SU-DHL-6 (cell line): ENCODE data around the gene EXOC4.

ENCODE experiments used
- H2AFZ ChIP-seq: fragments of 200-600 bp; sonication (generic); 2 replicates; pipeline ENCODE4 v1.6.1; 2014; ENCODE audit warnings: low read depth, mild to moderate bottlenecking, moderate library complexity, mixed read lengths, antibody characterized with exemption, low read length; ENCODE audit not compliant: severe bottlenecking
- H3F3A ChIP-seq: fragments of 200-600 bp; shearing (Covaris generic); 2 replicates; pipeline ENCODE4 v1.6.0; 2016; ENCODE audit warnings: antibody characterized with exemption, mild to moderate bottlenecking; ENCODE audit not compliant: insufficient read depth
- H3K27ac ChIP-seq: fragments of 200-600 bp; sonication (generic); 2 replicates; pipeline ENCODE4 v1.5.1; 2016; ENCODE audit warnings: low read depth, mild to moderate bottlenecking, low read length, moderate library complexity, mixed read lengths
- H3K27me3 ChIP-seq: fragments of 200-600 bp; sonication (generic), shearing (Covaris generic); 2 replicates; pipeline ENCODE4 v1.6.0; 2014; ENCODE audit warnings: mild to moderate bottlenecking, low read length
- H3K36me3 ChIP-seq: fragments of 200-600 bp; sonication (generic); 2 replicates; pipeline ENCODE4 v1.6.1; 2014; ENCODE audit warnings: mild to moderate bottlenecking, low read length, mixed read lengths
- H3K4me2 ChIP-seq: fragments of 300-600, 200-600 bp; shearing (Covaris generic), sonication (generic); 2 replicates; pipeline ENCODE4 v1.6.0; 2014; ENCODE audit warnings: low read length, low read depth, mild to moderate bottlenecking; ENCODE audit not compliant: poor library complexity, severe bottlenecking
- H3K4me3 ChIP-seq: fragments of 200-600 bp; sonication (generic); 2 replicates; pipeline ENCODE4 v1.5.1; 2014; ENCODE audit warnings: antibody characterized with exemption, low read length, mild to moderate bottlenecking, mixed read lengths; ENCODE audit not compliant: insufficient read depth, poor library complexity, severe bottlenecking
- H3K79me2 ChIP-seq: fragments of 200-600 bp; sonication (generic); 2 replicates; pipeline ENCODE4 v1.6.1; 2014; ENCODE audit warnings: mild to moderate bottlenecking, low read length, moderate library complexity; ENCODE audit not compliant: insufficient read depth
- H3K9ac ChIP-seq: fragments of 200-600 bp; sonication (generic); 2 replicates; pipeline ENCODE4 v1.7.0; 2014; ENCODE audit warnings: mild to moderate bottlenecking, low read length
- H3K9me2 ChIP-seq: fragments of 200-600 bp; sonication (generic); replicated peaks from 2 replicates; pipeline ENCODE4 v1.6.1; 2014; ENCODE audit warnings: low read length; ENCODE audit not compliant: insufficient read depth
- H3K9me3 ChIP-seq: fragments of 200-600 bp; sonication (generic); 2 replicates; pipeline ENCODE4 v1.6.1; 2014; ENCODE audit warnings: low read length, mixed read lengths; ENCODE audit not compliant: insufficient read depth
- H4K20me1 ChIP-seq: fragments of 200-600 bp; sonication (generic); 2 replicates; pipeline ENCODE4 v1.6.1; 2014; ENCODE audit warnings: low read depth, mild to moderate bottlenecking, antibody characterized with exemption, low read length, moderate library complexity, mixed read lengths
- EZH2phosphoT487 ChIP-seq: fragments of 200-600 bp; sonication (generic), shearing (Covaris generic); conservative IDR thresholded peaks from 2 replicates; pipeline ENCODE4 v1.6.1; 2018; ENCODE audit warnings: mild to moderate bottlenecking, antibody characterized with exemption, low read length, moderate library complexity, mixed read lengths
- TF ChIP-seq, protein P1 (sequence below): fragments of 200-600 bp; sonication (generic); IDR thresholded peaks from one replicate; pipeline ENCODE4 v1.5.1; 2017; ENCODE audit warnings: antibody characterized with exemption, mild to moderate bottlenecking, low read length, moderate library complexity; ENCODE audit not compliant: insufficient read depth, poor library complexity, severe bottlenecking

Gene EXOC4

DNA sequence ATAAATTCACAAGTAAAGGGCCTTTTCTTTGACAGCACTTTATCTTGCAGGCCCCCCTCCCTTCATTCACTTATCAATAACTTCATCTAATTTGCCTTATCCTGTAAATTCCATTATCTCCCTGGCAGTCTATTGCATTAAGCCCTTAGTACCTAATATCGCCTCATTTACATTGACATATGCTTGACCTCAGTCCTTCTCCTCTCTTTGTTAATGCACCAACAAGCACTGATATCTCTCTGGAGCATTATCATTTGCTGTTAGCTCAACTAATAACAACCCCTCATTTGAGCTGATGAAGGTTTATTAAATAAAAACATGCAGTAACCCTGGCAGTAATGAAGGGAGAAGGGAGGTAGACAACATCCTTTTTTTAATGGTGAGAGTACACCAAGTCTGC lies 46.8 kb downstream of the EXOC4 start:
- Histone ChIP-seq H3K9ac (no peak overlapping the region), H3F3A (no peaks in the 10 kb centered on the region), H3K27ac (no peak overlapping the region), H4K20me1 (no peaks in the 10 kb centered on the region), H3K9me3 (no peaks in the 10 kb centered on the region), H3K9me2 (no peaks in the 10 kb centered on the region), H2AFZ (no peak overlapping the region), H3K36me3 (no peaks in the 10 kb centered on the region; the same call in 1 of the 2 replicates), H3K79me2 (no peaks in the 10 kb centered on the region), H3K4me3 (no peak overlapping the region), H3K27me3 (no peaks in the 10 kb centered on the region), H3K4me2 (no peak overlapping the region)
- TF ChIP-seq, protein P1, sequence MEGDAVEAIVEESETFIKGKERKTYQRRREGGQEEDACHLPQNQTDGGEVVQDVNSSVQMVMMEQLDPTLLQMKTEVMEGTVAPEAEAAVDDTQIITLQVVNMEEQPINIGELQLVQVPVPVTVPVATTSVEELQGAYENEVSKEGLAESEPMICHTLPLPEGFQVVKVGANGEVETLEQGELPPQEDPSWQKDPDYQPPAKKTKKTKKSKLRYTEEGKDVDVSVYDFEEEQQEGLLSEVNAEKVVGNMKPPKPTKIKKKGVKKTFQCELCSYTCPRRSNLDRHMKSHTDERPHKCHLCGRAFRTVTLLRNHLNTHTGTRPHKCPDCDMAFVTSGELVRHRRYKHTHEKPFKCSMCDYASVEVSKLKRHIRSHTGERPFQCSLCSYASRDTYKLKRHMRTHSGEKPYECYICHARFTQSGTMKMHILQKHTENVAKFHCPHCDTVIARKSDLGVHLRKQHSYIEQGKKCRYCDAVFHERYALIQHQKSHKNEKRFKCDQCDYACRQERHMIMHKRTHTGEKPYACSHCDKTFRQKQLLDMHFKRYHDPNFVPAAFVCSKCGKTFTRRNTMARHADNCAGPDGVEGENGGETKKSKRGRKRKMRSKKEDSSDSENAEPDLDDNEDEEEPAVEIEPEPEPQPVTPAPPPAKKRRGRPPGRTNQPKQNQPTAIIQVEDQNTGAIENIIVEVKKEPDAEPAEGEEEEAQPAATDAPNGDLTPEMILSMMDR = no peak
- no peak for TF ChIP-seq EZH2phosphoT487

- no peak overlapping the region for H3K4me3 ChIP-seq
- H3K9ac ChIP-seq = no peak overlapping the region
- H3K9me2 ChIP-seq = no peaks in the 10 kb centered on the region
- no peaks in the 10 kb centered on the region for H3K9me3 ChIP-seq
- no peaks in the 10 kb centered on the region for H3K27me3 ChIP-seq
- no peaks in the 10 kb centered on the region for H3K79me2 ChIP-seq
- TF ChIP-seq, protein P1 = no peak
- TF ChIP-seq EZH2phosphoT487 = no peak
- no peaks in the 10 kb centered on the region for H4K20me1 ChIP-seq
- H3K4me2 ChIP-seq = no peak overlapping the region
- no peaks in the 10 kb centered on the region; the same call in 1 of the 2 replicates for H3K36me3 ChIP-seq
- H3F3A ChIP-seq = no peaks in the 10 kb centered on the region
- no peak overlapping the region for H2AFZ ChIP-seq
- no peak overlapping the region for H3K27ac ChIP-seq
These were observed 47.2 kb downstream of the EXOC4 start for GRCh38 chr7:133300088-133300487.

DNA sequence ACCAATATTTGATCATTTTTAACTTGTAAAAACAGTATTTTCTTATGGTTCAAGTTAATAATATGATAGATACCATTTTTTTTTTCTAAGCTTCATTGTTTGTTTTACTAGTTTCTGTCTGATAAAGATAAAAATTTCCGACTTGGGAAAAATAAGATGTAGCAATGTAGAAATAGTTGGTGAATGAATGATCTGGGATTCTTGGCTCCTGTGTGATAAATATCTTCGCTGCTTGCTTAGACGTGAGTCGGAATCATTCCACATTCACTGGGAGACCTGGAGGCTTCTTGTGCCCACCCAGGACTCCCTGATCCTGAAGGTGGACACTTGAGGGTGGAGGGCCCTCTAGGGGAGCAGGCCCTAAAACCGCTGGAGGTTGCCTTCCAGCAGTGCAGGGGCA lies 47.9 kb downstream of the EXOC4 start:
- no peak overlapping the region for H3K4me2 ChIP-seq
- H4K20me1 ChIP-seq = no peaks in the 10 kb centered on the region
- no peaks in the 10 kb centered on the region for H3K9me3 ChIP-seq
- H3K9ac ChIP-seq = no peak overlapping the region
- H3K9me2 ChIP-seq = no peaks in the 10 kb centered on the region
- H3K27ac ChIP-seq = no peak overlapping the region
- H2AFZ ChIP-seq = no peak overlapping the region
- no peaks in the 10 kb centered on the region for H3K27me3 ChIP-seq
- H3K79me2 ChIP-seq = no peaks in the 10 kb centered on the region
- H3F3A ChIP-seq = no peaks in the 10 kb centered on the region
- no peak overlapping the region for H3K4me3 ChIP-seq
- TF ChIP-seq, protein P1 = no peak
- TF ChIP-seq EZH2phosphoT487 = no peak
- H3K36me3 ChIP-seq = no peaks in the 10 kb centered on the region; the same call in 1 of the 2 replicates

GRCh38 chr7:133301444-133301843 lies 48.6 kb downstream of the EXOC4 start:
- TF ChIP-seq, protein P1 = no peak
- no peak for TF ChIP-seq EZH2phosphoT487
- no peak overlapping the region for H2AFZ ChIP-seq
- H3K36me3 ChIP-seq = no peaks in the 10 kb centered on the region; the same call in 1 of the 2 replicates
- H3K27ac ChIP-seq = no peak overlapping the region
- no peak overlapping the region for H3K4me3 ChIP-seq
- H3K9me2 ChIP-seq = no peaks in the 10 kb centered on the region
- H3K4me2 ChIP-seq = no peak overlapping the region
- H3K79me2 ChIP-seq = no peaks in the 10 kb centered on the region
- no peaks in the 10 kb centered on the region for H3K9me3 ChIP-seq
- no peak overlapping the region for H3K9ac ChIP-seq
- H3F3A ChIP-seq = no peaks in the 10 kb centered on the region
- no peaks in the 10 kb centered on the region for H3K27me3 ChIP-seq
- H4K20me1 ChIP-seq = no peaks in the 10 kb centered on the region
